Immature natural killer cell (primary cell): Measurements from ENCODE around the gene ANKHD1. TPM values are rescaled to one million over a fixed set of nuclear protein-coding genes. Genes with fewer than 3 reads are reported as not detected.

Experiments
- DNase-seq, 3 donors: peaks; one replicate each; pipeline ENCODE4 v3.0.0; 2022; ENCODE audit warnings: mixed read lengths in 1 of 3
- H3K27ac Mint-ChIP-seq, 6 donors: one replicate each; pipeline ENCODE4 v1.8.0; 2020; ENCODE audit warnings: mixed read lengths in 6 of 6, mild to moderate bottlenecking in 5 of 6, inconsistent platforms in 4 of 6, moderate library complexity in 3 of 6
- H3K27me3 Mint-ChIP-seq, 3 donors: one replicate each; pipeline ENCODE4 v1.8.0; 2020 to 2021; ENCODE audit warnings: low read depth in 3 of 3, mild to moderate bottlenecking in 3 of 3, mixed read lengths in 3 of 3, moderate library complexity in 3 of 3, inconsistent platforms in 1 of 3
- H3K36me3 Mint-ChIP-seq, 3 donors: one replicate each; pipeline ENCODE4 v1.8.0; 2020; ENCODE audit warnings: mixed read lengths in 3 of 3, inconsistent platforms in 2 of 3, mild to moderate bottlenecking in 2 of 3
- H3K4me1 Mint-ChIP-seq, 2 donors: one replicate each; pipeline ENCODE4 v1.8.0; 2020; ENCODE audit warnings: inconsistent platforms in 2 of 2, mild to moderate bottlenecking in 2 of 2, mixed read lengths in 2 of 2, moderate library complexity in 1 of 2
- H3K4me3 Mint-ChIP-seq, 5 donors: one replicate each; pipeline ENCODE4 v1.8.0; 2020; ENCODE audit warnings: mild to moderate bottlenecking in 5 of 5, mixed read lengths in 5 of 5, inconsistent platforms in 3 of 5, moderate library complexity in 3 of 5
- H3K9me3 Mint-ChIP-seq, 6 donors: one replicate each; pipeline ENCODE4 v1.8.0; 2020; ENCODE audit warnings: mild to moderate bottlenecking in 6 of 6, mixed read lengths in 6 of 6, inconsistent platforms in 4 of 6, moderate library complexity in 3 of 6
- polyA plus RNA-seq, 3 donors: library from polyadenylated mRNA; unstranded; fragments of 300-500 nt; fragmentation: Illumina TruSeq; gene quantifications; one replicate each; pipeline ENCODE4 v1.2.3, GENCODE V29; 2021

Gene ANKHD1
- polyA plus RNA-seq, 3 donors from 2014 or later: 37.0 to 86.1 (median 62.7) TPM

DNA sequence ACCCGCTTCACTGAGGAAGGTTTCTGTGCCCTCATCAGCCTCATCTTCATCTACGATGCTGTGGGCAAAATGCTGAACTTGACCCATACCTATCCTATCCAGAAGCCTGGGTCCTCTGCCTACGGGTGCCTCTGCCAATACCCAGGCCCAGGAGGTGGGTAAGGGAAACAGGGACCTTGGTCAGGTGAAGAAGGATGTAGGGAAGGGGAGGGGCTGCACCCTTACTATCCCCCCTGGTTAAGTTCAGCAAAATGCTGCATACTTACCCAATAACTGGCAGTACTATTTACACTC, 37.2 kb upstream of the ANKHD1 start:
- Mint-ChIP-seq H3K9me3 (no peaks in the 10 kb centered on the region), H3K27me3 (peaks cover 0 to 8% (median 3%) of the 10 kb centered on the region in 3 donors), H3K27ac (no peak overlapping the region), H3K36me3 (no peaks in the 10 kb centered on the region), H3K4me1 (peaks cover 3 to 6% of the 10 kb centered on the region in 2 donors), H3K4me3 (no peak overlapping the region)
- DNase-seq: no peak

DNA sequence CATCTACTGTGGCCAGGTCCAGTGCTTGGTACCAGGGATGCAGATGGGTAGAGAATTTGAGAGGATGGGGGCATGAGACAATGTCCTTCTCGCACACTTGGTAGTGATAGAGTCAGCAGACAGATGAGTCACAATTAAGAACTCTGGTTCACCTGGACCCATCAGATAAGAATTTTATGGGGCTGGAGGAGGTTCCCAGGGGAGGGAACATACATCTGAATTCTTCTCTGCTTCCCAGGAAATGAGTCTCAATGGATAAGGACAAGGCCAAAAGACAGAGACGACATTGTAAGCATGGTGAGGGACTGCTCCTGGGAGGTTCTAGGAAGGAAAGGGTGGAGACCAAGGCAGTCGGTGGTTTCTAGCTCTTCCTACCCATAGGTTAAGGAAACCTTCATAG, 36.4 kb upstream of the ANKHD1 start:
- Mint-ChIP-seq H3K27ac (no peak overlapping the region), H3K27me3 (peaks cover 0 to 8% (median 4%) of the 10 kb centered on the region in 3 donors), H3K4me1 (peaks cover 3 to 6% of the 10 kb centered on the region in 2 donors), H3K9me3 (no peaks in the 10 kb centered on the region), H3K4me3 (no peak overlapping the region), H3K36me3 (no peaks in the 10 kb centered on the region)
- no peak for DNase-seq

DNA sequence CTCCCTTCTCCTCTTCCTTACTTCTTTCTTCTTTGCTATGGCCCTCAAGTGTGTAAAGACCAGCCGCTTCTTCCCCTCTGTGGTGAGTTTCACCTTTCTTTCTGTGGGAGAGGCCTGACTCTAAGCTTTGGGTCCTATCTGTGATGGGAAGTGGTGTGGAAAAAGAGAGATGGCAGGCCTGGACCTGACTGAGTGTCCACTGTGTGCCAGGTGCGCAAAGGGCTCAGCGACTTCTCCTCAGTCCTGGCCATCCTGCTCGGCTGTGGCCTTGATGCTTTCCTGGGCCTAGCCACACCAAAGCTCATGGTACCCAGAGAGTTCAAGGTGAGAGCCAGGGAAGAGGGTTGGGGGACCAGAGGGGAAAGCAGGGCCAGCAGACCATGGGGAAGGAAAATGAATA, 35.7 kb upstream of the ANKHD1 start:
- H3K9me3 Mint-ChIP-seq: no peaks in the 10 kb centered on the region
- H3K36me3 Mint-ChIP-seq: no peaks in the 10 kb centered on the region
- H3K4me1 Mint-ChIP-seq: peaks cover 3 to 6% of the 10 kb centered on the region in 2 donors
- H3K4me3 Mint-ChIP-seq: no peak overlapping the region
- peaks cover 0 to 8% (median 4%) of the 10 kb centered on the region in 3 donors for H3K27me3 Mint-ChIP-seq
- DNase-seq: no peak
- no peak overlapping the region for H3K27ac Mint-ChIP-seq

DNA sequence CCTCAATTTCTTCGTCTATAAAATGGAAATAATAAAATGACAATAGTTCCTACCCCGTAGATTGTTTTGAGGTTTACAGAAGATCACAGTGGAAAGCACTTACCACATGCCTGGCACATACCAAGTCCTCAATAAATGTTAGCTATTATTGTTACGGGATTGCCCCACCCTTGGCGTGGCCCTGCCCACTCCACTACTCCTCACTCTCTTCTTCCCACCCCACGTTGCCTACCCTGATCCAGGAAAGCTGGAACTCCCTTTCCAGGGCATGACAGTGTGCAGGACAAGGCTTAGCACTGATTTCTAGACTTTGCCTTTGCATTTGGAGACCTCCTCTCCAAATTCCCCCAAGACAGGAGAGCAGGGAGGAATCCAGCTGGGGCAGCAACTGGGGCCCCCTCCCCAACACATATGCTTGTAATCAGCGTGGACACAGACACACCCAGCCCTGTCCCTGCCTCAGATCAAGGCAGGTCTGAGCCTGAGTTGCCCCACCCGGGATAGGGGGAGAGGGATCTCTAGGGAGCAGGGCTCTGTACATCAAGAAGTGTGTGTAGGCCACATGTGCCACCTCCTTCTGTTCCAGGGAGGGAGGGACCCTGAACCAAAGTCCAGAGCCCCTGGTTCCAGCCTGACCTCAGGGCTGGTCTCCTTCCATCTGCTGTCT, 34.9 kb upstream of the ANKHD1 start:
- peaks cover 3 to 6% of the 10 kb centered on the region in 2 donors for H3K4me1 Mint-ChIP-seq
- no peak overlapping the region for H3K27ac Mint-ChIP-seq
- DNase-seq: no peak
- H3K36me3 Mint-ChIP-seq: no peaks in the 10 kb centered on the region
- peaks cover 0 to 8% (median 4%) of the 10 kb centered on the region in 3 donors for H3K27me3 Mint-ChIP-seq
- no peaks in the 10 kb centered on the region for H3K9me3 Mint-ChIP-seq
- H3K4me3 Mint-ChIP-seq: no peak overlapping the region

DNA sequence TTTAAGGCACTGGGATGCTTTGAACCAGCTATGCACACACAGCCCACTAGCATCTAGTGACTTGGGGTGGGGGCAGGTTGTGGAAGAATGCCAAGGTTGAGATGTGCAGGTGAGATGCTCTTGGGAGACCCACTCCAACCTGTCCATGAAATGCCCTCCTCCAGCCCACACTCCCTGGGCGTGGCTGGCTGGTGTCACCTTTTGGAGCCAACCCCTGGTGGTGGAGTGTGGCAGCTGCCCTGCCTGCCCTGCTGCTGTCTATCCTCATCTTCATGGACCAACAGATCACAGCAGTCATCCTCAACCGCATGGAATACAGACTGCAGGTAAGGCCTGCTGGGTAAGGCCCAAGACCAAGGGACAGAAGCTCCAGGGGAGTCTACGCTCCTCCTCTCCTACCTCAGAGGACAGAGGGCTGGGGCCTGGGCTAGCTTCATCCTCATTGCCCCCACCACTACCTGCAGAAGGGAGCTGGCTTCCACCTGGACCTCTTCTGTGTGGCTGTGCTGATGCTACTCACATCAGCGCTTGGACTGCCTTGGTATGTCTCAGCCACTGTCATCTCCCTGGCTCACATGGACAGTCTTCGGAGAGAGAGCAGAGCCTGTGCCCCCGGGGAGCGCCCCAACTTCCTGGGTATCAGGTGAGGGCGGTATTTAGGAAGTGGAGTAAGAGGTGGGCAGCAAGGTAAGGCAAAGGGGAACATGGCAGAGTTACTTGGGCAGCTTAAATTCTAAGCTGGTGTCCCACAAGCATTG, 34.2 kb upstream of the ANKHD1 start:
- no peak overlapping the region for H3K4me3 Mint-ChIP-seq
- peaks cover 0 to 8% (median 4%) of the 10 kb centered on the region in 3 donors for H3K27me3 Mint-ChIP-seq
- no peak overlapping the region for H3K27ac Mint-ChIP-seq

DNA sequence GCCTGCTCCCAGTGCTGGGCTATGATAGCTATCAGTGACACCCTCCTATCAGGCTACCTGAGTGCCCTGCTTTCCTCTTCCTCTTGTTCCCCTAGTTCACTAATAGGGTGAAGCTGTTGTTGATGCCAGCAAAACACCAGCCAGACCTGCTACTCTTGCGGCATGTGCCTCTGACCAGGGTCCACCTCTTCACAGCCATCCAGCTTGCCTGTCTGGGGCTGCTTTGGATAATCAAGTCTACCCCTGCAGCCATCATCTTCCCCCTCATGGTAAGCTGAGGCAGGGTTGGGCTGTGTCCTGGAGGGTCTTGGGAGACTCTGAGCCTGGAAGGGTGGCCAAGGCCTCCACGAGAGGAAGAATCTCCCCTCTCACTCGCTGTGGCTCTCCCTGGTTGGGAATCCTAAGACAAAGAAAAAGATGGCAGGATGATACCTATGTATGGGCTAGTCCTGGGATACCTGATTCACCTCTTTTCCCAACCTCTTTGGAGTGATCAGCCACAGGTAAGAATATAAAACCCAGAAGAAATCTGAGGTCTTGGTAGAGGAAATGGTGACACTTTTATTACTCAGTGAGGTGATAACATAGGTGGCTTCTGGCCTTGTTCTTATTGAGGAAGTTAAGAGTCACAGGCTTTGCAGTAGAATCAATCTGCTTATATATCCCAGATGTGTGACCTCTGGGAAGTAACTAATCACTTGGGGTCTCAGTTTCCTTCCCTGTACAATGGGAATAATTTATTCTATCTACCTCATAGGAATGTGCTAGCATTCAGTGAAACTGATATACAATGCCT, 30.1 kb upstream of the ANKHD1 start:
- Mint-ChIP-seq H3K4me3 (no peak overlapping the region), H3K27me3 (peaks cover 0 to 4% (median 0%) of the 10 kb centered on the region in 3 donors), H3K4me1 (peaks cover 0 to 6% of the 10 kb centered on the region in 2 donors), H3K36me3 (no peaks in the 10 kb centered on the region), H3K27ac (no peak overlapping the region), H3K9me3 (no peaks in the 10 kb centered on the region)
- DNase-seq: no peak

More for the DNA sequence above, 34.2 kb upstream of the ANKHD1 start:
- Mint-ChIP-seq H3K36me3 (no peaks in the 10 kb centered on the region), H3K4me1 (peaks cover 3 to 6% of the 10 kb centered on the region in 2 donors), H3K9me3 (no peaks in the 10 kb centered on the region)
- no peak for DNase-seq

DNA sequence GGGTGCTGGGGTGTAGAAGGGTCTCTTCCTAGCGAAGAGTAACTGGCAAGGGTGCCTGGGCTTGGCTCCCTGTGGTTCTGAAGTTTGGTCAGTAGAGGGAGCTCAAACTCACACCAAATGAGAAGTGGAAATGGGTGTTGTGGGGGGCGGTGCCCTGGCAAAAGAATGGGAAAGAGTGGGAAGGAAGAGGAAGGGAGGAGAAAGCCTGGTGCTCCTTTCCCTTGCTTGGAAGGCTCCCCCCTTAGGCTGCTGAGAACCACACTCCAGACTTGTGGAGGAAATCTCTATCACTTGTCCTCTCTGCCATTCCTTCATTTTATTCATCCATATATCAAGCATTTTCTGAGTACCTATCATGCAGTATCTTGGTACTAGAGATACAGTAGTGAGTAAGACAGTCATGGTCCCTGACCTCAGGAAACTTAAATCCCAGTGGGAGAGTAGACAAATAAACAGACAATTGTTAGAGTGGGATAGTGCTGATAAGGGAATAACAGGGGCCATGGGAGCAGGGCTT, 28.6 kb upstream of the ANKHD1 start:
- H3K9me3 Mint-ChIP-seq: no peaks in the 10 kb centered on the region
- H3K4me1 Mint-ChIP-seq: peaks cover 0 to 6% of the 10 kb centered on the region in 2 donors
- H3K27ac Mint-ChIP-seq: peak overlapping the region in 1 of 6 donors; percentile 61
- peak; percentile 29 to 35 (median 30) for DNase-seq
- no peak overlapping the region for H3K4me3 Mint-ChIP-seq
- peaks cover 0 to 4% (median 0%) of the 10 kb centered on the region in 3 donors for H3K27me3 Mint-ChIP-seq
- no peaks in the 10 kb centered on the region for H3K36me3 Mint-ChIP-seq

DNA sequence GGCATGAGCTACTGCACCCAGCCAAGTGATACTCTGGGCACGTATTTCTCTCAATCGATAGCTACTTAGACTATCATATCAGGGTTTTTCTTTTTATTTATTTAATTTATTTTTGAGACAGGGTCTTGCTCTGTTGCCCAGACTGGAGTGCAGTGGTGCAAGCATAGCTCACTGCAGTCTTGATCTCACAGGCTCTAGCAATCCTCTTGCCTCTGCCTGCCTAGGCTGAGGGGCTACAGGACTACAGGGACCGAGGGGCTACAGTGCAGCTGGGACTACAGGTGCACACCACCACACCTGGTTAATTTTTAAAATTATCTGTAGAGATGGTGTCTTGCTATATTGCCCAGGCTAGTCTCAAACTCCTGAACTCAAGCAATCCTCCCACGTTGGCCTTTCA, 20.3 kb upstream of the ANKHD1 start:
- no peak overlapping the region for H3K27ac Mint-ChIP-seq
- no peaks in the 10 kb centered on the region for H3K9me3 Mint-ChIP-seq
- no peak for DNase-seq
- H3K27me3 Mint-ChIP-seq: peaks cover 0 to 1% (median 0%) of the 10 kb centered on the region in 3 donors
- no peak overlapping the region for H3K4me3 Mint-ChIP-seq
- H3K36me3 Mint-ChIP-seq: peaks cover 0 to 4% (median 0%) of the 10 kb centered on the region in 3 donors
- H3K4me1 Mint-ChIP-seq: no peaks in the 10 kb centered on the region

DNA sequence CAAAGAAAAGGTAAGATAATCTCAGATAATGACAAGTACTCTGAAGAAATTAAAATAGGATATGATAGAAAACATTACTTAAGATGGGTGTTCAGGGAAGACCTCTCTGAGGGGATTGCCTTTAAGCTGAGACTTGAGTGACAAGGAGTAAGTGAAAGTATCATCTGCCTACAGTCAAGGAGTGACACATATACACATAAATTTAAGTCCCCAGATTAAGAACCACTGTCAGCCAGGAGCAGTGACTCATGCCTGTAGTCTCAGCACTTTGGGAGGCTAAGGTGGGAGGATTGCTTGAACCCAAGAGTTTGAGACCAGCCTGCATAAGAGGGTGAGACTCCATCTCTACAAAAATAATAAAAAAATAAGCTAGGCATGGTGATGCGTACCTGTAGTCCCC, 19.7 kb upstream of the ANKHD1 start:
- Mint-ChIP-seq H3K27me3 (peaks cover 0 to 1% (median 0%) of the 10 kb centered on the region in 3 donors), H3K9me3 (no peaks in the 10 kb centered on the region), H3K27ac (no peak overlapping the region), H3K4me3 (no peak overlapping the region), H3K36me3 (peaks cover 0 to 4% (median 0%) of the 10 kb centered on the region in 3 donors), H3K4me1 (no peaks in the 10 kb centered on the region)
- no peak for DNase-seq

DNA sequence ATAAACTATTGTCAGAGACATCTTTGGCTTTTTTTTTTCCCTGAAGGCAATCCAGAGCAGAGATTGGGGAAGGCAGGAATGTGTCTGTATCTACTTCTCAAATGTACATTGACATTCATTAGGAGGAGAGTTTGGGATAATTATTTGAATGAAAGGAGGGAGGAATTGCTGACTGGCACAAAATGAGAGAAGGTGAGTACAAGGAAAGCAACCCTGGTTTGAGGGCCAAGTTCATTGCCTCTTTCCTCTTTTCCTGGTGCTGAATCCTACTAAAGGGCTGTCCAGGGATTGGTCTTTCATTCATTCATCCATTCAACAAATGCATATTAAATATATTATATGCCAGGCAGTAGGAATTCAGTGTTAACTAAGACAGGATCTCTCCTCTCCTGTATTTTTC, 18.8 kb upstream of the ANKHD1 start:
- no peaks in the 10 kb centered on the region for H3K4me1 Mint-ChIP-seq
- no peak overlapping the region for H3K27ac Mint-ChIP-seq
- H3K27me3 Mint-ChIP-seq: peaks cover 0 to 1% (median 0%) of the 10 kb centered on the region in 3 donors
- H3K9me3 Mint-ChIP-seq: no peaks in the 10 kb centered on the region
- peaks cover 0 to 4% (median 0%) of the 10 kb centered on the region in 3 donors for H3K36me3 Mint-ChIP-seq
- no peak overlapping the region for H3K4me3 Mint-ChIP-seq
- no peak for DNase-seq

DNA sequence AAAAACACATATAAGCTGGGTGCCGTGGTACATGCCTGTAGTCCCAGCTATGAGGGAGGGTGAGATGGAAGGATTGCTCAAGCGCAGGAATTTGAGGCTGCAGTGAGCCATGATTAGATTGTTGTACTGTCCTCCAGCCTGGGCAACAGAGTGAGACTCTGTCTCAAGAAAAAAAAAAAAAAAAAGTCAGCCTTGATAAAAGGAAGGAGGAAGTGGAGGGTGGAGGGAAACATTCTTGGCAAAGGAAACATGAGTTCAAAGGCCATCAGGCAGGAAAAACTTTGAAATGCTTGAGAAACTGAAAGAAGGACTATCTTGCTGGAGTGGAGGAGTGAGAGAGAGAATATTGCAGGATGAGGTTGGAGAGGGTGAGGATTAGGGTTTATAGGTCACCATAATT, 18.3 kb upstream of the ANKHD1 start:
- no peak overlapping the region for H3K4me3 Mint-ChIP-seq
- H3K27me3 Mint-ChIP-seq: peaks cover 0 to 1% (median 0%) of the 10 kb centered on the region in 3 donors
- no peaks in the 10 kb centered on the region for H3K9me3 Mint-ChIP-seq
- H3K4me1 Mint-ChIP-seq: no peaks in the 10 kb centered on the region
- H3K36me3 Mint-ChIP-seq: peaks cover 0 to 4% (median 0%) of the 10 kb centered on the region in 3 donors
- no peak for DNase-seq
- no peak overlapping the region for H3K27ac Mint-ChIP-seq

DNA sequence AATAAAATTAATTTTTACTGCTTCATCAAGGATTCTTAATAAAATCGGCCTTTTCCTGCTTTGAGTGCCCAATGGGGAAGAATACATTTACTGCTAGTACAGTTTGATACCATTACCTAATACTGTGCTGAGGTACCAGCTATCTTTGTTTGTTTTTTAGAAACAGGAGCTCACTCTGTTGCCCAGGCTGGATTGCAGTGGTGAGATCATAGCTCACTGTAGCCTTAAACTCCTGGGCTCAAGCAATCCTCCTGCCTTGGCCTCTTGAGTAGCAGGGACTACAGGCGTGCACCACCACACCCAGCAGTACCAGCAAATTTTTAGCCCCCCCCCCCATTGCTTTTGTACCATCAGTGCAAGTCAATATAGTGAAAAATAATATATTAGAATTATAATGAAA, 13.6 kb upstream of the ANKHD1 start:
- DNase-seq: no peak
- Mint-ChIP-seq H3K36me3 (peaks cover 0 to 3% (median under 1%) of the 10 kb centered on the region in 3 donors), H3K9me3 (no peaks in the 10 kb centered on the region), H3K27ac (no peak overlapping the region), H3K4me1 (no peaks in the 10 kb centered on the region), H3K27me3 (peaks cover 0 to 1% (median 0%) of the 10 kb centered on the region in 3 donors), H3K4me3 (no peak overlapping the region)

DNA sequence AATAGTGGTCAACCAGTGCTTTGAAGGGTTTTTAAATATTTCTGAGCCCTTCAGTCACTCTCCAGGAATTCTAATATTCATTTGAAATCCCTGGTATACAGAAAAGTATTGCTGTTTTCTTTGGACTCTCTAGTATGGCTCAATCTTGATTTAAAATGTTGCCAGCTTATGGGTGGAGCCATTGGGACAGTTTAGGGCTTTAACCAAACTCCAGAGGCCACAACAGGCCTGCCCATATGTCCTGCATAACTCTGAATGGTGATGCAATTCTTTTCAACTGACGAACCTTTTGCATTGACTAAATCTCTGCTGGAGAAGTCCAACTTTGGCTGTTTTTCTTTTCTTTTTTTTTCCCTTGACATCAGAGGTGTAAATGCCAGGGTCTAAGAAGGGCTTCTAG, 10.3 kb upstream of the ANKHD1 start:
- no peaks in the 10 kb centered on the region for H3K4me1 Mint-ChIP-seq
- H3K36me3 Mint-ChIP-seq: peaks cover 0 to 5% (median 3%) of the 10 kb centered on the region in 3 donors
- no peak overlapping the region for H3K4me3 Mint-ChIP-seq
- H3K9me3 Mint-ChIP-seq: no peaks in the 10 kb centered on the region
- no peak overlapping the region for H3K27ac Mint-ChIP-seq
- H3K27me3 Mint-ChIP-seq: peaks cover 0 to 2% (median 0%) of the 10 kb centered on the region in 3 donors
- DNase-seq: no peak

DNA sequence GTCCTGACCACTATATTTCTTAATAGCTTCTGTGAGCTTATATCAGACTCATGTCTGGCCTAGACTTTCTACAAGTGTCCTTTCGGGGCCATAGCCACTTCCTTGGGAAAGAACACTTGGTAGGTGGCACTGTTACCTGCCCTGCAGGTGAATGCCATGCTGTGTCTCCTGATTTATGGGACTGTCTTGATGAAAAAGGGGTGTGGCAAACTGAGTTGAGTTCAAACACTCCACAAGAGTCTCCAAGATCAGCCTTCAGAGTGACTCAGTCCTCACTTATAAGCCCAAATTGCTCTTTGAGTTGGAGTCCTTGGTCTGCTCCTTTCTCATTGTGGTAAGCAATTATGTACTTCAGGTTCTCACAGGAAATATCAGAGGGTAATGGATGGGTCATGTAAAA, 9.9 kb upstream of the ANKHD1 start:
- H3K27ac Mint-ChIP-seq: no peak overlapping the region
- H3K36me3 Mint-ChIP-seq: peaks cover 0 to 5% (median 3%) of the 10 kb centered on the region in 3 donors
- H3K4me1 Mint-ChIP-seq: no peaks in the 10 kb centered on the region
- H3K9me3 Mint-ChIP-seq: no peaks in the 10 kb centered on the region
- peaks cover 0 to 2% (median 0%) of the 10 kb centered on the region in 3 donors for H3K27me3 Mint-ChIP-seq
- no peak for DNase-seq
- H3K4me3 Mint-ChIP-seq: no peak overlapping the region
